PFSK-1 (cell line): Measurements from ENCODE around the gene PNPLA8.

Experiments used
- FOXP2 ChIP-seq: optimal IDR thresholded peaks from 2 replicates; pipeline ENCODE3; 2011; ENCODE audit warnings: borderline replicate concordance, control low read depth, inconsistent platforms; ENCODE audit not compliant: insufficient read depth; ENCODE audit errors: extremely low read length, extremely low read depth
- POLR2AphosphoS5 ChIP-seq: IDR thresholded peaks from 2 replicates; pipeline ENCODE4 v1.6.1; 2012; ENCODE audit warnings: low read depth, mild to moderate bottlenecking, control low read depth, low read length, moderate library complexity
- REST ChIP-seq, 2 experiments: IDR thresholded peaks; 2 replicates each; pipeline versions ENCODE4 v1.6.1 to v1.8.0; 2011 to 2012; ENCODE audit warnings: low read depth in 2 of 2, low read length in 2 of 2, control low read depth in 1 of 2, inconsistent platforms in 1 of 2, mild to moderate bottlenecking in 1 of 2, moderate library complexity in 1 of 2; ENCODE audit not compliant: insufficient read depth in 1 of 2
- SIN3A ChIP-seq: IDR thresholded peaks from 2 replicates; pipeline ENCODE4 v1.6.1; 2012; ENCODE audit warnings: mild to moderate bottlenecking, low read length, moderate library complexity, borderline replicate concordance; ENCODE audit not compliant: insufficient read depth
- TAF1 ChIP-seq: IDR thresholded peaks from 2 replicates; pipeline ENCODE4 v1.6.1; 2012; ENCODE audit warnings: low read length, control low read depth, borderline replicate concordance; ENCODE audit not compliant: insufficient read depth

DNA sequence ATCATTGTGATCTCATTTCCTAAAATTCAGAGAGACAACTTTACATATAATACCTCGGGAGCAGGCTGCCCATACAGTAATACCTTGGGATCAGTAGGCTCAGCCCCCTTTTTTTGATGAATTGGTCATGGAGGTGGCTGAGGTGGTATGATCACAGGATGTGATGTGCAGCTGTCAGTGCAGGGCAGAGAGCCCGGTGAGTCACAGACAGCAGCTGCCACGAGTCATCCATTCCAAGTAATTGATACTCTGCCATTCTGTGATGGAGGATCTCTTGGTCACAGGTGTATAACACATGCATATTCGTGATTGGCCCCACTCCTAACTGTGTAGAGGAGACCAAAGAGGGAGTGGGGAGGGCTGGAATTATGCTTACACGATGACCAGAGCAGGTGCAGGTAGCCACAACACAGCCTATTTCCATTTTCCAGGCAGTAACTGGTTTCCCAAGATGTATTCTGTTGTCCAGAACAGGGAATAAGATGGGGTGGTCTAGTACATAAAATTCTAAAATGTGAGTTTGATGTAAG is 83.8 kb downstream of the PNPLA8 start:
- no peak for TF ChIP-seq TAF1
- TF ChIP-seq POLR2AphosphoS5 = no peak
- no peak for TF ChIP-seq REST (IDR thresholded peaks at IDR 0.05; ENCODE audit: insufficient read depth in 1 of 2, low read depth in 2 of 2, low read length in 2 of 2)
- no peak for TF ChIP-seq SIN3A
- TF ChIP-seq FOXP2 = no peak
